MCF 10A (cell line): Measurements from ENCODE around the gene NLRC3. TPM values are rescaled to one million over a fixed set of nuclear protein-coding genes. Genes with fewer than 3 reads are reported as not detected.

Experiments used
- BruUV-seq: library from RNA; stranded (reverse); fragments of 400-500 nt; replicated peaks from 2 replicates; lab custom pipeline; 2021; lab: Mats Ljungman, UMichigan
- CTCF ChIA-PET: fragments of 300-600 bp; sonication (Branson Sonifier 250); formaldehyde crosslinking; extraction: SDS; loops from one replicate; lab custom pipeline; 2021; ENCODE audit warnings: antibody characterized with exemption, inconsistent platforms; lab: Yijun Ruan, JAX
- POLR2A ChIA-PET: fragments of 300-600, 350-650 bp; sonication (Branson Sonifier 250); formaldehyde crosslinking; extraction: SDS; loops from one replicate; lab custom pipeline; 2020; ENCODE audit warnings: antibody characterized with exemption, inconsistent platforms; lab: Yijun Ruan, JAX
- DNase-seq: peaks from one replicate; pipeline ENCODE4 v3.0.0-alpha.2; 2018; ENCODE audit not compliant: unreplicated experiment
- H3K27ac Mint-ChIP-seq: one replicate; pipeline ENCODE4 v1.8.0; 2022; ENCODE audit warnings: mild to moderate bottlenecking, low read depth, mixed read lengths; ENCODE audit not compliant: unreplicated experiment
- H3K27me3 Mint-ChIP-seq: one replicate; pipeline ENCODE4 v1.8.0; 2022; ENCODE audit warnings: mixed read lengths; ENCODE audit not compliant: insufficient read depth, unreplicated experiment
- H3K36me3 Mint-ChIP-seq: one replicate; pipeline ENCODE4 v1.8.0; 2022; ENCODE audit warnings: mild to moderate bottlenecking, moderate library complexity, mixed read lengths; ENCODE audit not compliant: insufficient read depth, unreplicated experiment
- H3K4me1 Mint-ChIP-seq: one replicate; pipeline ENCODE4 v1.8.0; 2022; ENCODE audit warnings: mixed read lengths; ENCODE audit not compliant: insufficient read depth, unreplicated experiment
- H3K4me3 Mint-ChIP-seq: one replicate; pipeline ENCODE4 v1.8.0; 2022; ENCODE audit warnings: mild to moderate bottlenecking, moderate library complexity, mixed read lengths; ENCODE audit not compliant: unreplicated experiment
- H3K9me3 Mint-ChIP-seq: one replicate; pipeline ENCODE4 v1.8.0; 2022; ENCODE audit warnings: mixed read lengths; ENCODE audit not compliant: unreplicated experiment
- CTCF ChIP-seq: fragments of 200-600 bp; IDR thresholded peaks from one replicate; pipeline ENCODE4 v1.8.0; 2022; ENCODE audit warnings: antibody characterized with exemption, mild to moderate bottlenecking; ENCODE audit not compliant: unreplicated experiment
- intact Hi-C: fragments of 100-400 bp; cut with micrococcal nuclease; formaldehyde crosslinking; loops from 2 replicates; pipeline ENCODE4 v1.14.1; 2022
- total RNA-seq: library from RNA; stranded (reverse); gene quantifications from 2 replicates; pipeline ENCODE4 v1.2.3, GENCODE V29; 2022

Gene NLRC3
- total RNA-seq, 1 experiment from 2014 or later, result not detected

GRCh38 chr16:3570420-3571062, 6.7 kb downstream of the NLRC3 start:
- TF ChIP-seq CTCF, result no peak
- Mint-ChIP-seq H3K27ac (no peak overlapping the region), H3K9me3 (peaks cover 7% of the 10 kb centered on the region), H3K4me3 (no peak overlapping the region), H3K36me3 (peaks cover 4% of the 10 kb centered on the region), H3K4me1 (no peaks in the 10 kb centered on the region), H3K27me3 (no peaks in the 10 kb centered on the region)
- DNase-seq, result no peak
- ChIA-PET CTCF (no interaction called here), POLR2A (no interaction called here)
- intact Hi-C loops, result no loop called here
- no TSS peak for BruUV-seq

DNA sequence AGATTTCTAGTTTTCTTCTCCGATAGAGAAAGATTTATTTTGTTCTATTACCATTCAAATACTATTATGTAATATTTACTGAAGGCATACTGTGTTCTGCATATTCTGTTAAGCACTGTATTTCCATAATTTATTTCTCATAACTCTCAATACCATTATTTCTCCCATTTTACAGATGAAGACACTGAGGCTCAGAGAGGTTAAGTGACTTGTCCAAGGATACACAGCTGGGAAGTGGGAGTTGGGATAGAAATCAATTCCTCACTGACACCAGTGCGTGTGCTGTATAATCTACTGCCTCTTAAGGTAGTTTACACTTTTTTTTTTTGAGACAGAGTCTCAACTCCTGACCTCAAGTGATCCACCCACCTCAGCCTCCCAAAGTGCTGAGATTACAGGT, 7.4 kb downstream of the NLRC3 start:
- H3K36me3 Mint-ChIP-seq, result peaks cover 4% of the 10 kb centered on the region
- ChIA-PET CTCF (no interaction called here), POLR2A (no interaction called here)
- DNase-seq, result no peak
- peaks cover 7% of the 10 kb centered on the region for H3K9me3 Mint-ChIP-seq
- no peaks in the 10 kb centered on the region for H3K4me1 Mint-ChIP-seq
- H3K27ac Mint-ChIP-seq, result no peak overlapping the region
- no TSS peak for BruUV-seq
- intact Hi-C loops, result no loop called here
- TF ChIP-seq CTCF, result no peak
- H3K4me3 Mint-ChIP-seq, result no peak overlapping the region
- H3K27me3 Mint-ChIP-seq, result no peaks in the 10 kb centered on the region

GRCh38 chr16:3566990-3567389, 10.2 kb downstream of the NLRC3 start:
- H3K27ac Mint-ChIP-seq, result no peak overlapping the region
- TF ChIP-seq CTCF, result no peak
- ChIA-PET CTCF (interaction anchor here (0.6 kb wide), 2 partner anchors 165 to 751 kb away, joined by 3 read pairs; no protein-coding TSS in a partner anchor), POLR2A (no interaction called here)
- BruUV-seq, result no TSS peak
- no peak for DNase-seq
- peaks cover 7% of the 10 kb centered on the region for H3K9me3 Mint-ChIP-seq
- no peak overlapping the region for H3K4me3 Mint-ChIP-seq
- H3K27me3 Mint-ChIP-seq, result no peaks in the 10 kb centered on the region
- peaks cover 4% of the 10 kb centered on the region for H3K36me3 Mint-ChIP-seq
- intact Hi-C loops, result no loop called here
- no peaks in the 10 kb centered on the region for H3K4me1 Mint-ChIP-seq

DNA sequence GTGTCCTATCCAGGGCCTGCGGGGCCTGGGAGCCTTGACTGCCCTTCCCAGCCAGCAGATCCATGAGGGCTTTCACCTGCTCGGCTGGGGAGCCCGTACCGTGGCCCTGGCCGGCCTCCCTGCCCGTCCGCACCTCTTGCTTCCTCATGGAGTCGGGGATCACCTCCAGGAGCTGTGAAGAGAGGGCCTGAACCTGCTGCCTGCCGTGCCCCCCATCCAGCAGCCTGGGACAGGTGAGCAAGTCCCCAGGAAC, 12.4 kb downstream of the NLRC3 start:
- ChIA-PET CTCF (no interaction called here), POLR2A (no interaction called here)
- Mint-ChIP-seq H3K4me3 (no peak overlapping the region), H3K9me3 (no peaks in the 10 kb centered on the region), H3K27me3 (no peaks in the 10 kb centered on the region), H3K27ac (no peak overlapping the region), H3K36me3 (no peaks in the 10 kb centered on the region), H3K4me1 (no peaks in the 10 kb centered on the region)
- DNase-seq, result no peak
- no TSS peak for BruUV-seq
- no peak for TF ChIP-seq CTCF
- intact Hi-C loops, result no loop called here
